GM19463 (cell line): ENCODE measurements around the gene TCIRG1.

ENCODE experiments used
- ATAC-seq: cut with Tn5 transposase; IDR thresholded peaks from one replicate; pipeline ENCODE4 v1.9.1; 2021; ENCODE audit warnings: mild to moderate bottlenecking, moderate library complexity; ENCODE audit not compliant: unreplicated experiment

The TCIRG1 gene

DNA sequence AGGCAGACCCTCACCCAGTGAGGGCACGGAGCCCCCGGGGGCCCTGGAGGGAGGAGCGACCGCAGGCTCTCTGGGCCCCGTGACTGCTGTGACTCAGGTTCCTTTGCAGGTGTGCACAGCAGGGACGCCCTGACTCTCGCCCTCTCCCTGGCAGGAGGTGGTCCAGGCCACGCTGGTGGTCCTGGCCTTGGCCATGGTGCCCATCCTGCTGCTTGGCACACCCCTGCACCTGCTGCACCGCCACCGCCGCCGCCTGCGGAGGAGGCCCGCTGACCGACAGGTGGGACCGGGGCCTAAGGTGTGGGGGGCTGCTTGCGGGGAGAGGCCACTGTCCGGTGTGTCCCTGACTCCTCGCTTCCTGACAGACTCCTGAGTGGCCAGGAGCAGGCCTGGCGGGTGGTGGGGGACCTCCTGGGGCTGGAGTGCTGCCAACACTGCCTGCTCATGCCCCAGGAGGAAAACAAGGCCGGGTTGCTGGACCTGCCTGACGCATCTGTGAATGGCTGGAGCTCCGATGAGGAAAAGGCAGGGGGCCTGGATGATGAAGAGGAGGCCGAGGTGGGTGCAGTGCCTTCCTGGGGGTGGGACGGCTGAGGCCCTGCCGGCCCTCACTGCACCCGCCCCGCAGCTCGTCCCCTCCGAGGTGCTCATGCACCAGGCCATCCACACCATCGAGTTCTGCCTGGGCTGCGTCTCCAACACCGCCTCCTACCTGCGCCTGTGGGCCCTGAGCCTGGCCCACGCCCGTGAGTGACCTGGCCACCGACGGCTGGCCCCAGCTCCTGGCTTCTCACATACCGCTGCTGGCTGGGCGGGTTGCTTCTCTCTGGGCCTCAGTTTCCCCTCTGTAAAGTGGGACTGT lies 10.9 kb downstream of the TCIRG1 start:
- no peak for ATAC-seq

DNA sequence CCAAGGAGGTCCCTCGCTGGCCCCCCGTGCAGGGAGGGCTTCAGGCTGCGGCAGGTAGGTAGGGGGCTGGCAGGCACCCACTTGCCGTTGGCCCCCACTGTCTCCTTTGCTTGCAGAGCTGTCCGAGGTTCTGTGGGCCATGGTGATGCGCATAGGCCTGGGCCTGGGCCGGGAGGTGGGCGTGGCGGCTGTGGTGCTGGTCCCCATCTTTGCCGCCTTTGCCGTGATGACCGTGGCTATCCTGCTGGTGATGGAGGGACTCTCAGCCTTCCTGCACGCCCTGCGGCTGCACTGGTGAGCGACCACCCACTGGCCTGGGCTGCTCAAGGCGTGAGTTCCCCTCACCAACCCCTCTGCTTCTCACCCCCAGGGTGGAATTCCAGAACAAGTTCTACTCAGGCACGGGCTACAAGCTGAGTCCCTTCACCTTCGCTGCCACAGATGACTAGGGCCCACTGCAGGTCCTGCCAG lies 11.6 kb downstream of the TCIRG1 start:
- ATAC-seq, result no peak

DNA sequence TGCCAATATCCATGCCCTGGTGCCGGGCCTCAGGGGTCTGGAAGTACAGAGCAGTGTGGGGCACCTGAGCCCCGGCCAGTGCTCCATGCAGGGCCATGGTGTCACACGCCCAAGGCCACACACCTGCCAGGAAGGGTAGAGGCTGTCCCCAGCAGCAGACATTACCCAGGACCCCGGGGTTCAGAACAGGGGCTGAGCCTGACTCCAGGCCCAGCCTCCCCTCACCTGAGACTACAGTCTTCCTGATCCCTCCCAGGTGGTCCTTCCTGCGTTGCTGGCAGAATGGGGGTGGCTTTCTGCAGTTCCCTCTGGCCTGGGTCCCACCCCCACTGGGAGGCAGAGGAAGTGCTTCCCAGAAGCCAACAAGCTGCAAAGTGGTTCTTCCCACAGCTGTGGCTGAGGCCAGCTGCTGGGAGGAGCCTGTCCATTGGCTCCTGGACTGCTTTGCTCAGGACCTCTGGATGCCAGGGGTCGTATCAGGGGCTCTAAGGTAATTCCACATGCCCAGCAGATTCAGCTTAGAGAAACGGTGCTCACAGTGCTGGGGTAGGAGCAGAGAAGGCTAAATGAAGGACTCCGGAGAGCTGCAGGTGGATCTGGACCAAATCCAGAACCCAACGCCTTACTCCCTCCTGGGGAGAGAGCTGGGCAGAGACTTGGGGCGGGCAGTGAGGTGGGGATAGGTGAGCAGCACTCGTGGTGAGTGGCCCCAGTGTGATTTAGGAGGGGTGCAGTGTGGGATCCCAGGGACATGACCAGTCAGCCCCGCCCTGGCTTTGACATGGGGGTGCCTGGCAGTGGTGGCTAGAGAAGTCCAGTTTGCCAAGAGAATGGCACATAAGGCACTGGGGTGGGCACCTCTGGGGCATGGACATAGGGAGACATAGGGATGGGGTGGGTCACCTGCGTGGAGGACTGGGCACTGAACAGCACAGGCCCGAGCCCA lies 12.6 kb downstream of the TCIRG1 start:
- no peak for ATAC-seq

DNA sequence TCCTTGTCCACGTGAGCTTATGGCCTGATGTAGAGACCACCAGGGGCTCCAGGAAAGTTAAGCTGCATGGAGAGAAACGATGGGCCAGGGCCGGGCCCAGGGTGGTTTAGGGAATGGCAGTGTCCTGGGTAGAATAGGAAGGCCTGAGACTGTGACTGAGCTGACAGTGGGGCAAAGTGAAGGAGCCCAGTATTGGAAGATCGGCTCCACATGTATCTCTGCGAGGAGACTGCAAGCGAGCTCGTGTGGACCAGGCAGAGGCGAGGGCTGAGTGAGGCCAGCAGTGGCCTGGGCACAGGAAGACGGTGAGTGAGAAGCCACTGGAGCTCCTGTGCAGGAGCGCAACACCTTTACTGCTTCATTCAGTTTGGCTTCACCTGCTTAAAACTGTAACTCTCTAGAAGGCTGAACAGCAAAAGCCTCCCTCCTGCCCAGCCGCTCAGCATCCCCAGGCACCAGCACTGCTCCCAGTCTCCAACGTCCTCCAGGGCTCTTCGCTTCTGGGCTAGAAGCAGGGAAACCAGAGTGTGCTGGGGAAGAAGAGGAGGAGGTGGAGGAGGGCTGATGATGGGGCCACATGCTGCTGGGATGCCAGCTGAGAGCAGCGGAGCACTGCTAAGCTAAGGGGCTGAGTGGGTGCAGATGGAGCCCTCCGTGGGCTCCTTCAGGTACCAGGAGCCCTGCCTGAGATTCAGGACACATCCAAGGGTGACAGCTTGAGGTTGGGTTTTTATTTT lies 13.5 kb downstream of the TCIRG1 start:
- no peak for ATAC-seq

DNA sequence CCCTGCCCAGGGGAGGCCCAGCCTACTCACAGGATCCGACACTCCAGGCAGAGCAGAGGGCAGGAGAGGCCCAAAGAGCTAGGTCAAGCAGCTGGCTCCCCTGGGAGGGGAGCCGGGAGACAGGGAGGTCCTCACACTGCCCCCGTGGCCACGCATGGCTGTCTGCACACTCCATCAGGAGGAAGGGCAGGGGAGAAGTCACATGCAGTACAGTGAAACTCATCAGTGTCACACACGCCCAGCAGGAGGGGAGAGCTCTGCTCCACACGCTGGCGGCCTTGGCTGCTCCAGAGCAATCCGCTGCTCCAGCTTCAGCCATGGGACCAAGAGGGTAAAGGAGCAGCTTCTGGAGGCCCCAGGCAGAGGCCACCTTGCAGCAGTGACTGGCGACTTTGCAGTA lies 14.3 kb downstream of the TCIRG1 start:
- ATAC-seq, result no peak

DNA sequence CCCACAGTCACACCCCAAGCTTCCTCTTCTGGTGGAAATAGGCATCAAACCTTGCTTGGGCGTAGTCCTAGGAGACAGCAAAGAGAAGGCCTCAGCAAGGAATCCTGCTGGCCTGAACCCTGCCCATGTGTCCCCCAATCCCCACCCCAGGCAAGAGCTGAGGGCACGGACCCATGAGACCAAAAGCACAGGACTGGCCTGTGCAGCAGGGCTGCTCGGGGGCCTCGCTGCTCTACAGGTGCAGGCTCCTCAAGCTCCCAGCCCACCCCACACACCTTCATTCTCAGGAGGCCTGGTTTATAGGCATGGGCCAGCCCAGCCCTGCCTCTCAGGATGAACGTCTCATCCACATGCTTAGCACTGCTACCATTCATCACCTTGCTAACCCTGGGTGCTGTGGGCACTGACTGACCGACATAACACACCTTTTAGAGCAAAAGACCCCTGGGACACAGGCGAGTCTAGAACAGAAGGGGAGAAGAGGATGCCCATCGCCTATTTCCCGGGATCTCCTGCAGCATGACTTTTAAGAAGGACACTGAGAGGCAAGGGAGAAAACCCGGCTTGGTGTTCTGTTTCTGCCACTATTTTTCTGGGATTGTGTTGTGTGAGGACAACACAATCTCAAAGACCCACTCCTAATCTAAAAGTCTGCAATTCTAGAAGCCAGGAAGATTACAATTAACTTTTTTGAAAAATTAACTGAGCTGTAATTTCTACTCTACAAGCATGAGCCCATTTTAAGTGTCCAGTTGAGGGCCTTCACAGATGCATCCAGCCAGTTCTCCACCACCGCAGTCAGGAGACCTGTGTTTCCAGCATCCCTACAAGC lies 15.4 kb downstream of the TCIRG1 start:
- ATAC-seq, result no peak

DNA sequence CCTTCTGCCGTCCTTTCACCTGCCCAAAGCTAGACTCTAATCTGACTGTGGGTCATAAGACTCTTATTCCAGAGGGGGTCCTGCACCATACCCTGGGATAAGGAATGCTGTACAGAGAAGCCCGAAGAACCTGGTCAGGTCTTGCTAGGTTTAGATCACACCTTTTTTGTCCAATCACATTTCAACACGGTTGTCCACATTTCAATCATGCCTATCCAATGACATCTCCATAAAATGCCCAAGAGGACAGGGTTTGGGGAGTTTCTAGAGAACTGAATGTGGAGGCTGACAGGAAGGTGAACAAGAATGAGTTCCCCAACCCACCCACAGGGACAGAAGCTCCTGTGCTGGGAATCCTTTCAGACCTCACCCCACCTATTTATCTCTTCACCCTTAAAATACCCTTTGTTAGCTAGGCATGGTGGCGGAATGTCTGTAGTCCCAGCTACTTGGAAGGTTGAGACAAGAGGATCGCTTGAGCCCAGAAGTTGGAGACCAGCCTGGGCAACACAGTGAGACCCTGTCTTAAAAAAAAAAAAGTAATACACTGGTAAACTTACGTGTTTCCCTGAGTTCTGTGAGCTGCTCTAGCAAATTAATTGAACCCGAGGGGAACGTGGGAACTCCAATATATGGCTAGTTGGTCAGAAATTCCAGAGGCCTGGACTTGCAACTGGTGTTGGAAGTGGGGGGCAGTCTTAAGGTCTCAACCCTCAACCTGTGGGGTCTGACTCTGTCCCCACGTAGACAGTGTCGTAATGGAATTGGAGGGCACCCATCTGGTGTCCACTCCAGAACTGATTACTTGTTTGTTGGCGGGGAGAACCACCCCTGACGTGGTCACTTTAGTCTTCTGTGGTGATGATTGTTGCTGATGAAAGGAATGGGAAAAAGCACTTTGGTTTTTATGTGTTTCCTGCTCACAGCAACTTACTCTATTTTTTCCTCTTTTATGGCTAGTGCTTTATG lies 17.8 kb downstream of the TCIRG1 start:
- no peak for ATAC-seq

DNA sequence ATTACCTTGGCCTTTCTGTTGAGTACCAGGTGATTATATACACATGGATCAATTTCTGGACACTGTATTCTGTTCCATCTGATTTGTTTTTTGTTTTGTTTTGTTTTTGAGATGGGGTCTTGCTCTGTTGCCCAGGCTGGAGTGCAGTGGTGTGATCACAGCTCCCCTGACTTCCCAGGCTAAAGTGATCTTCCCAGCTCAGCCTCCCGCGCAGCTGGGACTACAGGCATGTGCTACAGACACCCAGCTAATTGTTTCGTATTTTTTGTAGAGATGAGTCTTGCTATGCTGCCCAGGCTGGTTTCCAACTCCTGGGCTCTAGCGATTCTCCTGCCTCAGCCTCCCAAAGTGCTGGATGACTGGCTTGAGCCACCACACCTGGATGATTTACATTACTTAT lies 19.0 kb downstream of the TCIRG1 start:
- ATAC-seq, result no peak

DNA sequence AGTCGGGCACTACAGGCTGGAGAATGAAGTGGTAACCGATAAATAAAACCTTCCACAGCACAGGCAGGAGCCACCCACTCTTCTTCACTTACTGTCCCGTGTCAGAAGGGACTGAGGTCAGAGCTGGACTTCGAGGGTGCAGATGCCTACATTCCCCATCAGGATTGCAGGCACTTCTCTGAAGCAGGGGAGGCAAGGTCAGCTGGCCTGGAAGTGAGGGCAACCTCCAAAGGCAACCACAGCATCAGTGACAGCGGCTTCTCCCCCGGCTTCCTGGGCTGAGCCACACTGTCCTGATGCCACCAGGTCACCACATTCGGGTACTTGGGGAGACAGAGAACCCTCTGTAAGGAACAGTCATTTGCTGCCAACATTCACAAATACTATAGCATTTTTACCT lies 22.7 kb downstream of the TCIRG1 start:
- ATAC-seq, result no peak

DNA sequence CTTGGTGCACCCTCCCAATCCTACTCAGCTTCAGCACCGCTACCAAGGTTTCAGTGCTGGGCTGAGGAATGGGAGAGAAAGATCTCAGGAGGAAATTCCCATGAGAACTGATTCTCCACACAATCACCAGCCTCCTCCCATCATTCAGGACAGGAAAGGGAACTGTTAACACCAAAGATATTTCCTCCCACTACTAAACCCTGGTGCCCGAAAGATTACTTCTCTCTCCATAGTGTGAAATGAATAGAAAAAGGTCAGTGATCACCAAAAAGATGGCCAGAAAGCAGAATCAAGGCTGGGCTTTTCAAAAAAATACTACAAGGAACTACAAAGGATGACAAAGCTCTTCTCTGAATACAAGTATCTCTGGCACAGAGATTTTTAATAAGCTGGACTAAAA lies 26.1 kb downstream of the TCIRG1 start:
- no peak for ATAC-seq

DNA sequence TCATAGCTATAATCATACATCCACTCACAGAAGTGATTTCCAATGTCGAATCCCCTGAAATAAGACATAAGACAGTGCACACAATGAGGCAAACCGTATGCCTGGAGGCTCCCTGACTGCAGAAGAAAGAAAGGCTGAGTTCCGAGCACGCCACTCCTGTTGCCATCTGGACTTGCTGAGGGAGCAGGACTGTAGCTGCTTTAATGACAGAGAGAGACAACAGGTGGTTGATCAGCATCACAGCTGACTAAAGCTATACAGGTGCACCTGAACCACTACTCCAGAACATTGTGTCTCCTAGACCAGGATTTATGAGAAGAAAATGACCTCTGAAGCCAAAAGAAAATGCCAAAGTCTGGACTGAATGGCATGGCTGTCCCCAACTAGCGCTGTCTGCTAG lies 27.0 kb downstream of the TCIRG1 start:
- no peak for ATAC-seq

DNA sequence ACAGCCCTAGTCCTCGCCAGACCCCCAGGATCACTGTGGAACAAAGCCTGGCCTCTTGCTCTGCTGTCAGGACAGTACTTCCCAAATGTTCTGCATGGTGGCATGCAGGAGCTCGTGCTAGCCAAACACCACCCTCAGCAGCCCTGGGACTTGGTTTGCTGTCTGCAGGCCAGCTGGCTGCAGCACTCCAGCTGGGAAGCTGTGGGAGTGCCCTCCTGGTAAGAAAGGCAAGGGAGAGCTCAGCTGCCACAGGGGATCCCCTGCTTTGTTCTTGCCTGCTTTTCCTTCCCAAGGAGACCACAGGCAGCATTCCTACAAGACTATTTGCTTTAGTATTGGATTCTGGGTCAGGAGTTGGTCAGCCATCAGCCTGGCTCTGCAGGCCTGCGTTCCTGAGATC lies 27.9 kb downstream of the TCIRG1 start:
- ATAC-seq, result no peak

DNA sequence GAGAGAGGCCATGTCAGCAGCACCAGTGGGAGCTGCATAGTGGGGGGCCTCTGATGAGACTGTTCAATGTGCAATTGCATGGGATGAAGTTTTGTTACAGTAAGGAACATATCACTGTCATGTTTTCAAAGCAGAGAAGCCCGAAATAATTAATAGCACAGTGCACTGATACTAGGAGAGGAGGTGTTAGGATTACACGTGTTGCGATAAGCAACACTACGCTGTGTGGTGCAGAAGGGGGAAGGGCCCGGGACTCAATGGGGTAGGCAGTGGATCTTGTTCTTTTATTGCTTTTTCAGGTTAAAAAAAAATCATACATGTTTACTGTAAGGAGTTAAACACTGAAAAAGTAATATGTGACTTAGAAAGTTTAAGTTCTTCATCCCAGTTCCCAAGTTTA lies 29.2 kb downstream of the TCIRG1 start:
- no peak for ATAC-seq

DNA sequence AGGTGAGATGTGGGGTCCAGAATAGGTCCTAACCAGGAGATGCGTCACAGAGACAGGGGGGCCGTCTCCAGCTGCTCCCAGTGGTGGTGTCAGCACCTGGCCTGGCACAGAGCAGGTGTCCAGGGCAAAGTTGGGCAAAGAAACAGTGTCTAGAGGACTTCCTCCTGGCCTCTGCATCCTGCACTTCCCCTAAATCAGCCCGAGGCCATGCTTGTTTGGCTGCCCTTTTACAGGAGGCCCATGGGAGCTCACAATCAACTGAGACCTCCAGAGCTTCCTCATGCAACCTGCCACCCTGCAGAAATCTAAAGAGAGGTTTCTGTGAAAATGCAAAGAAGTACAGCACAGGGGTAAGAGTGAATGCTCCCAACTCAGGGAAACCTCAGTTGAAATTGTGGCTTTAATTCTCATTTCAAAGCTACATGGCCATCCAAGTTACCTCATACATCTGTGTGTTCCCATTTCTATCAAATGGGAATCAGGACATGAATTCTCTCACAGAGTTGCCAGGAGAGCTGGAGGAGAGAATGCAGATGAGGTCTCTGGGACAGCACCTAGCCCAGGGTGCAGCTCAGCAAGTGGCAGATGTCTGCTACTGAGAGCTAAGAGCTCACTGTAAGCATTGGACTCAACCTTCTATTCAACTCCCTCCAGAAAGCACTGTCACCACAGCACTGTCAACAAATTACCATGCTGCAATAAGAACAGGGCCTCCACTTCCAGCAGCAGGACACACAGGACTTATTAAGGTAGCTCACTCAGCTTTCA lies 32.6 kb downstream of the TCIRG1 start:
- no peak for ATAC-seq

DNA sequence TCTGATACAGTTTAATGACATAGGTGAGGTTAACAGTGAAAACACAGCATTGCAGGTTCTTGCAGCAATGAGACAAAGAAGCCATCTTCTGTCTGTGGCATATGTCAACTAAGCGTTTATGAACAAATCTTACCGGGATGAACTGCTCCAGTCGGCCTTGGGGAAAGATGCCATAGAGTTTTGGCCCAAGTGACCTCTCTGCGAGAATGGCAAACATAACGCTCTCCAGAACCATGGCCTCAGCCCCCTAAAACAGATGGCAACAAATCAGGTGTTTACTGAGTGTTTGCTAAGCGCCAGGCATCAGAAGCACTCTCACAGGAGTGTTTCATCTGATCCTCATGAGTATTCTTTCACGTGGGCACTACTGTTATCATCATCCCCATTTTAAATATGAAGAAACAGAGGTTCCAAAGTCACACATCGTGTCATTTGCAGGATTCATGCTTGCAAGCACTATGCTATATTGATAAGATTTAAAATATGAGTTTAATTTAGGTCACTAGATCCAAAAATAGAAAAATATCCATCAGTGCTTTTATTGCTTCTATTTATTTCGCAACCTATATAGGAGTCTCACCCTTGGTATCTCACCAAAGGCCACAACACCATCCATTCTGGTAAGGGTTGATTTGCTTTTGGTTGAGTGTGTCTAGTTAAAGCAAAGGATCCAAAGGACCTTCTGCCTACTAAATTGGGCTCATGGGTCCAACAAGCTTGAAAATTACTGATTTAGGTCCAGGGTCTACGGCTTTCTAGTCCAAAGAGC lies 35.9 kb downstream of the TCIRG1 start:
- no peak for ATAC-seq

DNA sequence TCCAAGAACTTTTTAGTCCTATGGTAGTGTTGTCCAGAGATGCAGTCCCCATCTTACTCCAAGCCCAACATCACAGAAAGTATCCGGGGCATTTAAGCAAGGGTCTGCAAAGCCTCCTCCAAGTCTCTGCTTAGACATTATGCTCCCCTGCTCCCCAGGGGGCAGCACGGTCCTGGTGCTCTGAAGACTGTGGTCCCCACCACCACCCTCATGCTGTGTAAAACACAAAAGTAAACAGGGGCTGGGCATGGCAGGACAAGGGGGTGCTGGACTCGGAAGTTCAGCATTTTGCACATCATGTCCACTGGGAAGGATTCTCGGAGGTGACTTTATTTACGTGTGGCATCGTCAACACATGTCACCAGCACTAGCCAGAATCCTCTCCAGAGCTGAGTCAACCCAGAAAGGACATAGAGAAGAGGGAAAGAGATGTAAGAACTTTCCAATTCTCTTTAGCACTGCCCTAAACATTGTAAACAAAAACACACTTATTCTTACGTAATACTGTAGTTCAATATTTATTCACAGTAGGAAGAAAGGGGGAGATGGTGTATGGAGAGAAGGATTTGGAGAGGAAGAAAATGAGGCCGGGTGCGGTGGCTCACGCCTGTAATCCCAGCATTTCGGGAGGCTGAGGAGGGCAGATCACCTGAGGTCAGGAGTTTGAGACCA lies 37.7 kb downstream of the TCIRG1 start:
- no peak for ATAC-seq
